ENCODE measurements around the gene STBD1. TPM values are rescaled to one million over a fixed set of nuclear protein-coding genes. Genes with fewer than 3 reads are reported as not detected.

The STBD1 gene
- total and polyA plus RNA-seq, 2 experiments from 2014 or later = 2.0 to 2.6 TPM

GRCh38 chr4:76313547-76313946 lies 7.0 kb downstream of the STBD1 start:
- Histone ChIP-seq H4K20me1 (replicated peaks; ENCODE audit: insufficient read depth) (no peaks in the 10 kb centered on the region), H2AFZ (no peak overlapping the region), H3K4me2 (no peak overlapping the region), H3K4me1 (ENCODE audit: insufficient read depth) (no peaks in the 10 kb centered on the region), H3K79me2 (replicated peaks; ENCODE audit: insufficient read depth) (no peaks in the 10 kb centered on the region), H3K27me3 (ENCODE audit: insufficient read depth) (no peaks in the 10 kb centered on the region), H3F3A (replicated peaks; ENCODE audit: low read depth) (no peaks in the 10 kb centered on the region), H3K4me3 (no peak overlapping the region), H3K36me3 (ENCODE audit: insufficient read depth) (no peaks in the 10 kb centered on the region; the same call in 1 of the 2 replicates), H3K27ac (ENCODE audit: low read depth) (no peak overlapping the region), H3K9me2 (ENCODE audit: insufficient read depth) (no peaks in the 10 kb centered on the region)
- Mint-ChIP-seq H3K27me3 (ENCODE audit: insufficient read depth, low read depth, poor library complexity) (peaks cover under 1% of the 10 kb centered on the region), H3K9me3 (peaks cover 12% of the 10 kb centered on the region; the same call in 1 of the 3 replicates), H3K4me3 (no peak overlapping the region), H3K27ac (no peak overlapping the region), H3K4me1 (no peaks in the 10 kb centered on the region; the same call in 2 of the 3 replicates), H3K36me3 (ENCODE audit: low read depth) (peaks cover 4% of the 10 kb centered on the region; the same call in 1 of the 3 replicates)
- no peak for ATAC-seq
- no peak for TF ChIP-seq ZNF462 (CRISPR knock-in tag; IDR thresholded peaks at IDR 0.05)
- TF ChIP-seq STAT1 (IDR thresholded peaks at IDR 0.05; ENCODE audit: unreplicated experiment) = no peak
- no peak for TF ChIP-seq JUNB (IDR thresholded peaks at IDR 0.05; ENCODE audit: unreplicated experiment)
- TF ChIP-seq ETS1 (IDR thresholded peaks at IDR 0.05) = no peak
- no peak for TF ChIP-seq ZNF114 (CRISPR knock-in tag; IDR thresholded peaks at IDR 0.05)
- TF ChIP-seq EZH2phosphoT487 (IDR thresholded peaks at IDR 0.05; ENCODE audit: unreplicated experiment) = no peak
- TF ChIP-seq CREB1 (CRISPR knock-in tag; IDR thresholded peaks at IDR 0.05; ENCODE audit: low read depth) = no peak
- no peak for TF ChIP-seq EZH2 (IDR thresholded peaks at IDR 0.05; ENCODE audit: low read depth, unreplicated experiment)
- DNase-seq (ENCODE audit: low spot score) = no peak

All from GM23338 (cell line).